ENCODE measurements around the gene PLEKHH3.
"Not testable (repeated sequence)": the region's sequence is repeated elsewhere in the genome, so short reads cannot be mapped to it uniquely, and the experiment has no call there.

The PLEKHH3 gene

GRCh38 chr17:42632949-42633444 lies 43.8 kb downstream of the PLEKHH3 start:
- DNase-seq (ENCODE audit: low read depth), result no peak

- DNase-seq (ENCODE audit: low read depth), result no peak
Measured at GRCh38 chr17:42629411-42630009, 47.3 kb downstream of the PLEKHH3 start.

- DNase-seq (ENCODE audit: low read depth), result not testable (repeated sequence)
Measured at GRCh38 chr17:42627032-42627764, 49.6 kb downstream of the PLEKHH3 start.

GRCh38 chr17:42623732-42624596 lies 52.8 kb downstream of the PLEKHH3 start:
- no peak for DNase-seq (ENCODE audit: low read depth)

- no peak for DNase-seq (ENCODE audit: low read depth)
Measured at GRCh38 chr17:42623271-42623670, 53.5 kb downstream of the PLEKHH3 start.

GRCh38 chr17:42621987-42622386 lies 54.8 kb downstream of the PLEKHH3 start:
- not testable (repeated sequence) for DNase-seq (ENCODE audit: low read depth)

- no peak for DNase-seq (ENCODE audit: low read depth)
Measured at GRCh38 chr17:42618442-42619150, 58.2 kb downstream of the PLEKHH3 start.

GRCh38 chr17:42617956-42618431 lies 58.8 kb downstream of the PLEKHH3 start:
- no peak for DNase-seq (ENCODE audit: low read depth)

Measured in stromal cell of bone marrow (primary cell).